Colonic mucosa (tissue), 4 donors: ENCODE data around the gene AREL1. TPM values are rescaled to one million over a fixed set of nuclear protein-coding genes. Genes with fewer than 3 reads are reported as not detected.

Experiments used
- DNase-seq: peaks from one replicate; pipeline ENCODE4 v3.0.0-alpha.2; 2020
- H3K27ac ChIP-seq: fragments of 200-600 bp; one replicate; pipeline ENCODE4 v1.8.0; 2021
- H3K27me3 ChIP-seq: fragments of 200-600 bp; one replicate; pipeline ENCODE4 v1.8.0; 2021
- H3K36me3 ChIP-seq: fragments of 200-600 bp; one replicate; pipeline ENCODE4 v1.8.0; 2021
- H3K4me1 ChIP-seq: fragments of 200-600 bp; one replicate; pipeline ENCODE4 v1.8.0; 2021; ENCODE audit warnings: mild to moderate bottlenecking
- H3K4me3 ChIP-seq: fragments of 200-600 bp; one replicate; pipeline ENCODE4 v1.8.0; 2021
- H3K9ac ChIP-seq, 2 donors: one replicate each; pipeline ENCODE4 v1.7.0; 2013; ENCODE audit warnings: control low read depth in 2 of 2, low read depth in 2 of 2, low read length in 2 of 2
- H3K9me3 ChIP-seq: fragments of 200-600 bp; one replicate; pipeline ENCODE4 v1.8.0; 2021
- CTCF ChIP-seq: fragments of 200-600 bp; IDR thresholded peaks from one replicate; pipeline ENCODE4 v1.8.0; 2022; ENCODE audit warnings: antibody characterized with exemption, mild to moderate bottlenecking
- intact Hi-C: fragments of 100-400 bp; cut with DNase I; formaldehyde crosslinking; loops from one replicate; pipeline ENCODE4 v1.14.1; 2022
- total RNA-seq, 2 donors: library from RNA; stranded (reverse); fragmentation: NEBNext Ultra II Directional in 1 of 2; extraction: Animal tissue kit (Norgen Biotek cat#: 25700) in 1 of 2; gene quantifications; one replicate each; pipeline ENCODE4 v1.2.1, GENCODE V29; 2021
- donor health status: healthy.
- donor health status: DM: no; HTN: no; CAD: no.
- donor health status: DM: no; HTN: no; CAD: no.

AREL1 gene
- total RNA-seq, 2 donors from 2014 or later: 37.2 to 37.5 TPM

DNA sequence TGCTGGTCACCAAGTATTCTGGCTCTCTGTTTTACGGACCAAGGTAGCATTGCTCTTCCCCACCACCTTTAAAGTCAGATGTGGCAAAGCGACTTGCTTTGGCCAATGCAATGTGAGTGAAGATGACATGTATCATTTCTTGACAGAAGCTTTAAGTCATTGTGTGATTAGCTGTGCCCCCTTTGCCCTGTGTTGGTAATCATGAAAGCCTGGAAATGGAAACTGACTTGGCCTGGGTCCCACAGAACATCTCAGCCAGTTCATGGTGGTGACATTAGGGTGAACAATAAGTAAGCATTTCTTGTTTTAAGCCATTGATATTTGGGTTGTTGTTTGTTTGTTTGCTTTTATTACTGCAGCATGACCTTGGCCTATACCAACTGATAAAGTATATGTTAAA, 34.4 kb upstream of the AREL1 start:
- no peak for DNase-seq
- Histone ChIP-seq H3K4me1 (no peaks in the 10 kb centered on the region), H3K9ac (no peak overlapping the region), H3K27me3 (no peaks in the 10 kb centered on the region), H3K4me3 (no peak overlapping the region), H3K9me3 (no peaks in the 10 kb centered on the region), H3K36me3 (no peaks in the 10 kb centered on the region), H3K27ac (no peak overlapping the region)
- TF ChIP-seq CTCF: no peak
- intact Hi-C loops: no loop called here

- H3K27ac ChIP-seq: no peak overlapping the region
- H3K9ac ChIP-seq: no peak overlapping the region
- no peaks in the 10 kb centered on the region for H3K36me3 ChIP-seq
- no peaks in the 10 kb centered on the region for H3K9me3 ChIP-seq
- intact Hi-C loops: no loop called here
- DNase-seq: no peak
- no peak for TF ChIP-seq CTCF
- no peaks in the 10 kb centered on the region for H3K27me3 ChIP-seq
- H3K4me3 ChIP-seq: no peak overlapping the region
- no peaks in the 10 kb centered on the region for H3K4me1 ChIP-seq
Observed at GRCh38 chr14:74739293-74740030, 26.6 kb upstream of the AREL1 start.

DNA sequence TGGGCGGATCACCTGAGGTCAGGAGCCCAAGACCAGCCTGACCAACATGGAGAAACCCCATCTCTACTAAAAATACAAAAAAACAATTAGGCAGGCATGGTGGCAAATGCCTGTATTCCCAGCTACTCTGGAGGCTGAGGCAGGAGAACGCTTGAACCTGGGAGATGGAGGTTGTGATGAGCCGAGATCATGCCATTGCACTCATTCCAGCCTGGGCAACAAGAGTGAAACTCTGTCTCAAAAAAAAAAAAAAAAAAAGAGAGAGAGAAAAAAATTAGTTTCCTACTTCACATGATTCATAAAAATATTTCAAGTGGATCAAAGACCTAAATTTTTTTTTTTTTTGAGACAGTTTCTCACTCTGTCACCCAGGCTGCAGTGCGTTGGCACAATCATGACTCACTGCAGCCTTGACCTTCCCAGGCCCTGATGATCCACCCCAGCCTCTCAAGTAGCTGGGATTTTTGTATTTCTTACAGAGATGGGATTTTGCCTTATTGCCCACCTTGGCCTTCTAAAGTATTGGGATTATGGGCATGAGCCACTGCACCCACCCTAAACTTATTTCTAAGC, 25.0 kb upstream of the AREL1 start:
- no peaks in the 10 kb centered on the region for H3K9me3 ChIP-seq
- DNase-seq: no peak
- intact Hi-C loops: no loop called here
- no peak overlapping the region for H3K9ac ChIP-seq
- no peaks in the 10 kb centered on the region for H3K36me3 ChIP-seq
- no peaks in the 10 kb centered on the region for H3K27me3 ChIP-seq
- TF ChIP-seq CTCF: no peak
- no peak overlapping the region for H3K27ac ChIP-seq
- H3K4me3 ChIP-seq: no peak overlapping the region
- no peaks in the 10 kb centered on the region for H3K4me1 ChIP-seq

- no peaks in the 10 kb centered on the region for H3K36me3 ChIP-seq
- intact Hi-C loops: no loop called here
- no peak overlapping the region for H3K27ac ChIP-seq
- no peaks in the 10 kb centered on the region for H3K27me3 ChIP-seq
- no peaks in the 10 kb centered on the region for H3K9me3 ChIP-seq
- no peak for TF ChIP-seq CTCF
- no peak overlapping the region for H3K4me3 ChIP-seq
- no peak for DNase-seq
- no peaks in the 10 kb centered on the region for H3K4me1 ChIP-seq
- H3K9ac ChIP-seq: no peak overlapping the region
Observed at GRCh38 chr14:74735125-74735524, 22.2 kb upstream of the AREL1 start.

DNA sequence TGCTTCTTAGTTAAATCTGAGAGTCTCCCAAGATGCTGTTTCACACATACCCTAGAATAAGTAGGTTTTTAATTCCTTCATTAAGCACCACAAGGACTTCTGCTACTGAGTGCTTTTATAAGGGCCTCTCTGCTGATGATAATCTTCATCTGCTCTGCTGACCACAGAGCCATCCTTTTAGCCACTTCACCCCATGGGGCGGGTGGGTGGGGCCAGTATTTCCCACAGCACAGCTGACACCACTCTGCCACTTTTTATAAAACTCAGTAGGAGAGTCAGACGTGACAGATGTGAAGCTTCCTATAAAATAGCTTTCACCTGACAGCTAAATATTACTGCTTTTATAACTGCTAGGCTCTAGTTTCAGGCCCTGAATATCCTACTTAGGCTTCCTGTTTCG, 20.3 kb upstream of the AREL1 start:
- intact Hi-C loops: no loop called here
- H3K9me3 ChIP-seq: no peaks in the 10 kb centered on the region
- no peaks in the 10 kb centered on the region for H3K4me1 ChIP-seq
- no peak for DNase-seq
- no peaks in the 10 kb centered on the region for H3K27me3 ChIP-seq
- H3K27ac ChIP-seq: no peak overlapping the region
- H3K36me3 ChIP-seq: no peaks in the 10 kb centered on the region
- H3K4me3 ChIP-seq: no peak overlapping the region
- no peak for TF ChIP-seq CTCF
- no peak overlapping the region for H3K9ac ChIP-seq
